HepG2 (cell line): ENCODE measurements around the gene ABCC3. TPM values are rescaled to one million over a fixed set of nuclear protein-coding genes. Genes with fewer than 3 reads are reported as not detected.

ENCODE experiments used
- ATF1 ChIP-seq: IDR thresholded peaks from 2 replicates; pipeline ENCODE4 v1.6.1; 2016; ENCODE audit warnings: mild to moderate bottlenecking, control low read depth
- BHLHE40 ChIP-seq: IDR thresholded peaks from 2 replicates; pipeline ENCODE4 v1.6.1; 2011; ENCODE audit warnings: low read length, improper control_type of control experiment
- BRCA1 ChIP-seq: sonication (generic); formaldehyde crosslinking; IDR thresholded peaks from 2 replicates; pipeline ENCODE4 v1.4.0; 2020; ENCODE audit warnings: missing genetic modification reagents
- CEBPG ChIP-seq: IDR thresholded peaks from 2 replicates; pipeline ENCODE4 v1.6.1; 2016
- ELF3 ChIP-seq: IDR thresholded peaks from 2 replicates; pipeline ENCODE4 v1.6.1; 2016; ENCODE audit warnings: missing genetic modification reagents, missing compliant biosample characterization
- FOXM1 ChIP-seq: sonication (generic); formaldehyde crosslinking; IDR thresholded peaks from 2 replicates; pipeline ENCODE4 v1.5.0; 2020; ENCODE audit warnings: missing genetic modification reagents
- GPN1 ChIP-seq: sonication (generic); formaldehyde crosslinking; IDR thresholded peaks from 2 replicates; pipeline ENCODE4 v1.5.1; 2020; ENCODE audit warnings: missing genetic modification reagents, borderline replicate concordance
- HOXA7 ChIP-seq: sonication (generic); formaldehyde crosslinking; IDR thresholded peaks from 2 replicates; pipeline ENCODE4 v1.8.1; 2022; ENCODE audit warnings: mild to moderate bottlenecking, missing genetic modification reagents, moderate library complexity
- MAFF ChIP-seq: IDR thresholded peaks from 2 replicates; pipeline ENCODE4 v1.6.1; 2011; ENCODE audit warnings: low read depth, low read length, improper control_type of control experiment
- MBNL3 ChIP-seq: fragments of 250-450 bp; sonication (Bioruptor Pico); conservative IDR thresholded peaks from 2 replicates; pipeline ENCODE4 v1.8.0; 2022; ENCODE audit warnings: mild to moderate bottlenecking, inconsistent platforms
- SAFB2 ChIP-seq: sonication (generic); formaldehyde crosslinking; IDR thresholded peaks from 2 replicates; pipeline ENCODE4 v1.5.1; 2020; ENCODE audit warnings: missing genetic modification reagents, low read depth, mild to moderate bottlenecking, borderline replicate concordance
- SALL2 ChIP-seq: sonication (generic); formaldehyde crosslinking; IDR thresholded peaks from 2 replicates; pipeline ENCODE4 v1.8.1; 2023; ENCODE audit warnings: mild to moderate bottlenecking, missing genetic modification reagents, inconsistent platforms
- SAP130 ChIP-seq: IDR thresholded peaks from 2 replicates; pipeline ENCODE4 v1.6.1; 2016; ENCODE audit warnings: low read depth
- SATB2 ChIP-seq: sonication (generic); formaldehyde crosslinking; IDR thresholded peaks from 2 replicates; pipeline ENCODE4 v1.5.0; 2020; ENCODE audit warnings: missing genetic modification reagents
- U2AF2 ChIP-seq: fragments of 200-400 bp; formaldehyde crosslinking; IDR thresholded peaks from 2 replicates; pipeline ENCODE4 v1.6.1; 2017; ENCODE audit warnings: low read depth, mild to moderate bottlenecking, low read length
- ZC3H13 ChIP-seq: sonication (generic); formaldehyde crosslinking; IDR thresholded peaks from 2 replicates; pipeline ENCODE4 v1.8.1; 2023; ENCODE audit warnings: mild to moderate bottlenecking, missing genetic modification reagents, moderate library complexity
- ZNF704 ChIP-seq: sonication (generic); formaldehyde crosslinking; IDR thresholded peaks from 2 replicates; pipeline ENCODE4 v1.8.1; 2023; ENCODE audit warnings: mild to moderate bottlenecking, inconsistent platforms, moderate library complexity, missing genetic modification reagents, borderline replicate concordance
- ZNF776 ChIP-seq: sonication (generic); formaldehyde crosslinking; IDR thresholded peaks from 2 replicates; pipeline ENCODE4 v1.4.0; 2020; ENCODE audit warnings: mild to moderate bottlenecking, missing genetic modification reagents
- ZNF777 ChIP-seq: sonication (generic); formaldehyde crosslinking; IDR thresholded peaks from 2 replicates; pipeline ENCODE4 v1.4.0; 2020; ENCODE audit warnings: missing genetic modification reagents
- ZNF784 ChIP-seq: sonication (generic); formaldehyde crosslinking; IDR thresholded peaks from 2 replicates; pipeline ENCODE4 v1.5.1; 2020; ENCODE audit warnings: missing genetic modification reagents, mild to moderate bottlenecking, borderline replicate concordance
- ZSCAN30 ChIP-seq: sonication (generic); formaldehyde crosslinking; IDR thresholded peaks from 2 replicates; pipeline ENCODE4 v1.5.0; 2020; ENCODE audit warnings: mild to moderate bottlenecking, missing genetic modification reagents
- polyA plus RNA-seq, 8 experiments: library from polyadenylated mRNA; depleted of rRNA in 3 of 8; stranded (reverse) in 7 of 8; unstranded in 1 of 8; fragments of >200 nt; fragmentation: Illumina TruSeq in 4 of 8; extraction: Trizol in 4 of 8; gene quantifications; 2 replicates each; pipeline versions ENCODE4 v1.2.1 to v1.2.3, GENCODE V29; 2011 to 2016; ENCODE audit warnings: low read depth in 4 of 8, missing spikeins in 1 of 8, mixed read lengths in 1 of 8; ENCODE audit not compliant: insufficient read depth in 1 of 8
- total RNA-seq, 5 experiments: library from RNA; depleted of rRNA; stranded (reverse); fragments of >200 nt; fragmentation: Illumina TruSeq; extraction: Trizol; gene quantifications; 2 replicates each; pipeline ENCODE4 v1.2.3, GENCODE V29; 2016; ENCODE audit warnings: low read depth in 1 of 5
- TF ChIP-seq, protein P1 (sequence below): sonication (generic); formaldehyde crosslinking; IDR thresholded peaks from 2 replicates; pipeline ENCODE4 v1.8.0; 2022; ENCODE audit warnings: mild to moderate bottlenecking, missing genetic modification reagents
- TF ChIP-seq, protein P2 (sequence below): sonication (generic); formaldehyde crosslinking; IDR thresholded peaks from 2 replicates; pipeline ENCODE4 v1.4.0; 2020; ENCODE audit warnings: missing genetic modification reagents
- TF ChIP-seq, protein P3 (sequence below): sonication (generic); formaldehyde crosslinking; IDR thresholded peaks from 2 replicates; pipeline ENCODE4 v1.5.1; 2020; ENCODE audit warnings: missing genetic modification reagents, mild to moderate bottlenecking, borderline replicate concordance

Gene ABCC3
- total and polyA plus RNA-seq, 2 of the 13 experiments (the other 11 are each of a cell fraction or from before 2014, with no cell fraction given): 25.2 to 50.7 TPM

- no peak for TF ChIP-seq SATB2 (CRISPR knock-in tag)
- no peak for TF ChIP-seq HOXA7
- TF ChIP-seq MAFF: no peak
- TF ChIP-seq ZNF776 (CRISPR knock-in tag): no peak
- no peak for TF ChIP-seq CEBPG (CRISPR knock-in tag)
- TF ChIP-seq SALL2 (CRISPR knock-in tag): peak; percentile 63; the same call in 1 of the 2 replicates
- TF ChIP-seq SAFB2: 0 out of 2 replicates have a peak, but pooled peaks have one; percentile 60
- peak; percentile 54; the same call in 1 of the 2 replicates for TF ChIP-seq BHLHE40
- TF ChIP-seq ELF3 (CRISPR knock-in tag): 0 out of 2 replicates have a peak, but pooled peaks have one; percentile 21
- no peak for TF ChIP-seq ZC3H13 (CRISPR knock-in tag)
- TF ChIP-seq ZSCAN30 (CRISPR knock-in tag): no peak
- peak; percentile 70 for TF ChIP-seq SAP130 (CRISPR knock-in tag)
- TF ChIP-seq MBNL3 (CRISPR knock-in tag): no peak
- no peak for TF ChIP-seq BRCA1 (CRISPR knock-in tag)
- peak; percentile 57; the same call in 1 of the 2 replicates for TF ChIP-seq ZNF777 (CRISPR knock-in tag)
- TF ChIP-seq, protein P1, sequence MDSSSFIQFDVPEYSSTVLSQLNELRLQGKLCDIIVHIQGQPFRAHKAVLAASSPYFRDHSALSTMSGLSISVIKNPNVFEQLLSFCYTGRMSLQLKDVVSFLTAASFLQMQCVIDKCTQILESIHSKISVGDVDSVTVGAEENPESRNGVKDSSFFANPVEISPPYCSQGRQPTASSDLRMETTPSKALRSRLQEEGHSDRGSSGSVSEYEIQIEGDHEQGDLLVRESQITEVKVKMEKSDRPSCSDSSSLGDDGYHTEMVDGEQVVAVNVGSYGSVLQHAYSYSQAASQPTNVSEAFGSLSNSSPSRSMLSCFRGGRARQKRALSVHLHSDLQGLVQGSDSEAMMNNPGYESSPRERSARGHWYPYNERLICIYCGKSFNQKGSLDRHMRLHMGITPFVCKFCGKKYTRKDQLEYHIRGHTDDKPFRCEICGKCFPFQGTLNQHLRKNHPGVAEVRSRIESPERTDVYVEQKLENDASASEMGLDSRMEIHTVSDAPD: no peak
- TF ChIP-seq, protein P2, sequence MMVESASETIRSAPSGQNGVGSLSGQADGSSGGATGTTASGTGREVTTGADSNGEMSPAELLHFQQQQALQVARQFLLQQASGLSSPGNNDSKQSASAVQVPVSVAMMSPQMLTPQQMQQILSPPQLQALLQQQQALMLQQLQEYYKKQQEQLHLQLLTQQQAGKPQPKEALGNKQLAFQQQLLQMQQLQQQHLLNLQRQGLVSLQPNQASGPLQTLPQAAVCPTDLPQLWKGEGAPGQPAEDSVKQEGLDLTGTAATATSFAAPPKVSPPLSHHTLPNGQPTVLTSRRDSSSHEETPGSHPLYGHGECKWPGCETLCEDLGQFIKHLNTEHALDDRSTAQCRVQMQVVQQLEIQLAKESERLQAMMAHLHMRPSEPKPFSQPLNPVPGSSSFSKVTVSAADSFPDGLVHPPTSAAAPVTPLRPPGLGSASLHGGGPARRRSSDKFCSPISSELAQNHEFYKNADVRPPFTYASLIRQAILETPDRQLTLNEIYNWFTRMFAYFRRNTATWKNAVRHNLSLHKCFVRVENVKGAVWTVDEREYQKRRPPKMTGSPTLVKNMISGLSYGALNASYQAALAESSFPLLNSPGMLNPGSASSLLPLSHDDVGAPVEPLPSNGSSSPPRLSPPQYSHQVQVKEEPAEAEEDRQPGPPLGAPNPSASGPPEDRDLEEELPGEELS (CRISPR knock-in tag): peak; percentile 44; the same call in 1 of the 2 replicates
- 0 out of 2 replicates have a peak, but pooled peaks have one; percentile 62 for TF ChIP-seq ZNF704 (CRISPR knock-in tag)
- TF ChIP-seq FOXM1 (CRISPR knock-in tag): no peak
- TF ChIP-seq U2AF2: no peak
- TF ChIP-seq ATF1 (CRISPR knock-in tag): no peak
- 0 out of 2 replicates have a peak, but pooled peaks have one; percentile 78 for TF ChIP-seq ZNF784 (CRISPR knock-in tag)
- no peak for TF ChIP-seq GPN1
- TF ChIP-seq, protein P3, sequence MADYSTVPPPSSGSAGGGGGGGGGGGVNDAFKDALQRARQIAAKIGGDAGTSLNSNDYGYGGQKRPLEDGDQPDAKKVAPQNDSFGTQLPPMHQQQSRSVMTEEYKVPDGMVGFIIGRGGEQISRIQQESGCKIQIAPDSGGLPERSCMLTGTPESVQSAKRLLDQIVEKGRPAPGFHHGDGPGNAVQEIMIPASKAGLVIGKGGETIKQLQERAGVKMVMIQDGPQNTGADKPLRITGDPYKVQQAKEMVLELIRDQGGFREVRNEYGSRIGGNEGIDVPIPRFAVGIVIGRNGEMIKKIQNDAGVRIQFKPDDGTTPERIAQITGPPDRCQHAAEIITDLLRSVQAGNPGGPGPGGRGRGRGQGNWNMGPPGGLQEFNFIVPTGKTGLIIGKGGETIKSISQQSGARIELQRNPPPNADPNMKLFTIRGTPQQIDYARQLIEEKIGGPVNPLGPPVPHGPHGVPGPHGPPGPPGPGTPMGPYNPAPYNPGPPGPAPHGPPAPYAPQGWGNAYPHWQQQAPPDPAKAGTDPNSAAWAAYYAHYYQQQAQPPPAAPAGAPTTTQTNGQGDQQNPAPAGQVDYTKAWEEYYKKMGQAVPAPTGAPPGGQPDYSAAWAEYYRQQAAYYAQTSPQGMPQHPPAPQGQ (CRISPR knock-in tag): no peak
Observed at GRCh38 chr17:50626037-50626574, 8.6 kb upstream of the ABCC3 start (continued).
